ACC112 (cell line): ENCODE results near the gene TMEM182.

ENCODE experiments used
- H2AFZ ChIP-seq: fragments of 200-600 bp; sonication (generic); one replicate; pipeline ENCODE4 v1.6.0; 2017; ENCODE audit warnings: antibody characterized with exemption, low read length; ENCODE audit not compliant: unreplicated experiment
- H3K27ac ChIP-seq: fragments of 200-600 bp; sonication (generic); 2 replicates; pipeline ENCODE4 v1.5.1; 2014; ENCODE audit warnings: low read depth, mild to moderate bottlenecking, antibody characterized with exemption, low read length, moderate library complexity
- H3K27me3 ChIP-seq: fragments of 200-600 bp; sonication (generic); 2 replicates; pipeline ENCODE4 v1.6.1; 2014; ENCODE audit warnings: mild to moderate bottlenecking, antibody characterized with exemption, low read length, moderate library complexity, mixed read lengths; ENCODE audit not compliant: insufficient read depth
- H3K36me3 ChIP-seq: fragments of 200-600 bp; sonication (generic); 2 replicates; pipeline ENCODE4 v1.6.1; 2016; ENCODE audit warnings: mild to moderate bottlenecking, antibody characterized with exemption, low read length, moderate library complexity, mixed read lengths; ENCODE audit not compliant: insufficient read depth
- H3K4me1 ChIP-seq: fragments of 200-600 bp; sonication (generic); one replicate; pipeline ENCODE4 v1.6.1; 2016; ENCODE audit warnings: low read length, mixed read lengths; ENCODE audit not compliant: insufficient read depth, unreplicated experiment, control insufficient read depth
- H3K4me3 ChIP-seq: fragments of 200-600 bp; sonication (generic); 2 replicates; pipeline ENCODE4 v1.5.1; 2014; ENCODE audit warnings: mild to moderate bottlenecking, low read depth, low read length
- H3K79me2 ChIP-seq: fragments of 200-600 bp; sonication (generic); one replicate; pipeline ENCODE4 v1.6.0; 2016; ENCODE audit warnings: low read length; ENCODE audit not compliant: control insufficient read depth, unreplicated experiment, insufficient read depth

TMEM182 gene

GRCh38 chr2:102737431-102737830 is 24.4 kb upstream of the TMEM182 start:
- Histone ChIP-seq H3K27me3 (no peaks in the 10 kb centered on the region), H3K36me3 (no peaks in the 10 kb centered on the region), H3K4me3 (peak overlapping the region; percentile 88), H3K4me1 (peaks cover 12% of the 10 kb centered on the region), H3K79me2 (peaks cover 14% of the 10 kb centered on the region), H2AFZ (no peak overlapping the region), H3K27ac (no peak overlapping the region)

- H3K27me3 ChIP-seq: no peaks in the 10 kb centered on the region
- no peak overlapping the region for H2AFZ ChIP-seq
- H3K36me3 ChIP-seq: no peaks in the 10 kb centered on the region
- no peak overlapping the region for H3K4me3 ChIP-seq
- H3K4me1 ChIP-seq: no peaks in the 10 kb centered on the region
- H3K79me2 ChIP-seq: no peaks in the 10 kb centered on the region
- H3K27ac ChIP-seq: no peak overlapping the region
These were observed 18.6 kb upstream of the TMEM182 start for GRCh38 chr2:102743259-102743658.

- no peak overlapping the region for H3K27ac ChIP-seq
- no peaks in the 10 kb centered on the region for H3K36me3 ChIP-seq
- H2AFZ ChIP-seq: no peak overlapping the region
- H3K79me2 ChIP-seq: no peaks in the 10 kb centered on the region
- H3K4me3 ChIP-seq: no peak overlapping the region
- H3K27me3 ChIP-seq: no peaks in the 10 kb centered on the region
- H3K4me1 ChIP-seq: no peaks in the 10 kb centered on the region
These were observed 13.7 kb upstream of the TMEM182 start for GRCh38 chr2:102748107-102748506.

- H3K27ac ChIP-seq: no peak overlapping the region
- no peaks in the 10 kb centered on the region for H3K4me1 ChIP-seq
- H3K36me3 ChIP-seq: no peaks in the 10 kb centered on the region
- H3K4me3 ChIP-seq: no peak overlapping the region
- H3K27me3 ChIP-seq: no peaks in the 10 kb centered on the region
- no peak overlapping the region for H2AFZ ChIP-seq
- no peaks in the 10 kb centered on the region for H3K79me2 ChIP-seq
These were observed 11.9 kb upstream of the TMEM182 start for GRCh38 chr2:102749938-102750337.

- no peaks in the 10 kb centered on the region for H3K27me3 ChIP-seq
- H3K4me1 ChIP-seq: no peaks in the 10 kb centered on the region
- no peak overlapping the region for H3K27ac ChIP-seq
- H3K79me2 ChIP-seq: no peaks in the 10 kb centered on the region
- H2AFZ ChIP-seq: no peak overlapping the region
- no peaks in the 10 kb centered on the region for H3K36me3 ChIP-seq
- no peak overlapping the region for H3K4me3 ChIP-seq
These were observed 8.2 kb upstream of the TMEM182 start for GRCh38 chr2:102753563-102754159.

- no peaks in the 10 kb centered on the region for H3K79me2 ChIP-seq
- H3K27ac ChIP-seq: no peak overlapping the region
- no peaks in the 10 kb centered on the region for H3K36me3 ChIP-seq
These were observed 7.2 kb upstream of the TMEM182 start for GRCh38 chr2:102754456-102755145.

GRCh38 chr2:102755284-102755683 is 6.5 kb upstream of the TMEM182 start:
- Histone ChIP-seq H3K79me2 (no peaks in the 10 kb centered on the region), H3K36me3 (no peaks in the 10 kb centered on the region), H3K4me3 (no peak overlapping the region)

More at GRCh38 chr2:102754456-102755145, 7.2 kb upstream of the TMEM182 start:
- Histone ChIP-seq H3K4me1 (no peaks in the 10 kb centered on the region), H3K27me3 (no peaks in the 10 kb centered on the region), H3K4me3 (no peak overlapping the region), H2AFZ (no peak overlapping the region)

GRCh38 chr2:102758439-102758838 is 3.4 kb upstream of the TMEM182 start:
- H3K4me3 ChIP-seq: no peak overlapping the region
- no peak overlapping the region for H2AFZ ChIP-seq
- no peaks in the 10 kb centered on the region for H3K4me1 ChIP-seq
- H3K27ac ChIP-seq: no peak overlapping the region
- no peaks in the 10 kb centered on the region for H3K36me3 ChIP-seq
- no peaks in the 10 kb centered on the region for H3K79me2 ChIP-seq
- no peaks in the 10 kb centered on the region for H3K27me3 ChIP-seq

More at GRCh38 chr2:102755284-102755683, 6.5 kb upstream of the TMEM182 start:
- H3K27ac ChIP-seq: no peak overlapping the region
- H3K27me3 ChIP-seq: no peaks in the 10 kb centered on the region
- no peaks in the 10 kb centered on the region for H3K4me1 ChIP-seq
- H2AFZ ChIP-seq: no peak overlapping the region

GRCh38 chr2:102764083-102764482 is 2.3 kb downstream of the TMEM182 start:
- Histone ChIP-seq H3K36me3 (0 out of 2 replicates have a peak, but pooled peaks cover 3% of the 10 kb centered on the region), H3K4me1 (peaks cover 5% of the 10 kb centered on the region), H3K4me3 (no peak overlapping the region), H3K27me3 (no peaks in the 10 kb centered on the region), H3K79me2 (no peaks in the 10 kb centered on the region), H2AFZ (no peak overlapping the region), H3K27ac (no peak overlapping the region)

GRCh38 chr2:102765061-102765460 is 3.2 kb downstream of the TMEM182 start:
- no peak overlapping the region for H3K27ac ChIP-seq
- no peak overlapping the region for H3K4me3 ChIP-seq
- no peaks in the 10 kb centered on the region for H3K27me3 ChIP-seq
- no peaks in the 10 kb centered on the region for H3K79me2 ChIP-seq
- peaks cover 5% of the 10 kb centered on the region for H3K4me1 ChIP-seq
- 0 out of 2 replicates have a peak, but pooled peaks cover 3% of the 10 kb centered on the region for H3K36me3 ChIP-seq
- no peak overlapping the region for H2AFZ ChIP-seq

- no peaks in the 10 kb centered on the region for H3K27me3 ChIP-seq
- 0 out of 2 replicates have a peak, but pooled peaks cover 3% of the 10 kb centered on the region for H3K36me3 ChIP-seq
- peaks cover 5% of the 10 kb centered on the region for H3K4me1 ChIP-seq
- H3K79me2 ChIP-seq: no peaks in the 10 kb centered on the region
- H3K27ac ChIP-seq: no peak overlapping the region
- no peak overlapping the region for H2AFZ ChIP-seq
- H3K4me3 ChIP-seq: no peak overlapping the region
These were observed 6.4 kb downstream of the TMEM182 start for GRCh38 chr2:102768253-102768652.
